Measurements from ENCODE around the gene ARSG.

ARSG gene

GRCh38 chr17:68398691-68399637 lies 107.7 kb downstream of the ARSG start:
- Histone ChIP-seq H4K20me1 (ENCODE audit: control insufficient read depth, insufficient read depth, low read depth, low read length) (no peaks in the 10 kb centered on the region), H3K36me3 (ENCODE audit: control insufficient read depth, low read length) (no peaks in the 10 kb centered on the region), H3K4me2 (ENCODE audit: low read length) (peak overlapping the region; percentile 50), H3K27ac (ENCODE audit: low read depth, low read length) (no peak overlapping the region), H3K9me3 (ENCODE audit: control insufficient read depth, insufficient read depth, low read length) (no peaks in the 10 kb centered on the region), H3K9me2 (replicated peaks; ENCODE audit: control insufficient read depth, low read length) (no peaks in the 10 kb centered on the region), H3K4me1 (ENCODE audit: control insufficient read depth, low read length) (peaks cover 20% of the 10 kb centered on the region), H3F3A (ENCODE audit: control insufficient read depth, insufficient read depth) (no peaks in the 10 kb centered on the region), H3K79me2 (ENCODE audit: control insufficient read depth, low read length) (no peaks in the 10 kb centered on the region), H3K4me3 (ENCODE audit: low read length) (peak overlapping the region; percentile 23; the same call in 1 of the 2 replicates), H3K27me3 (ENCODE audit: control insufficient read depth, low read length) (no peaks in the 10 kb centered on the region)
- no peak for TF ChIP-seq EZH2phosphoT487 (IDR thresholded peaks at IDR 0.05; ENCODE audit: borderline replicate concordance, low read length)
- TF ChIP-seq, protein P1, sequence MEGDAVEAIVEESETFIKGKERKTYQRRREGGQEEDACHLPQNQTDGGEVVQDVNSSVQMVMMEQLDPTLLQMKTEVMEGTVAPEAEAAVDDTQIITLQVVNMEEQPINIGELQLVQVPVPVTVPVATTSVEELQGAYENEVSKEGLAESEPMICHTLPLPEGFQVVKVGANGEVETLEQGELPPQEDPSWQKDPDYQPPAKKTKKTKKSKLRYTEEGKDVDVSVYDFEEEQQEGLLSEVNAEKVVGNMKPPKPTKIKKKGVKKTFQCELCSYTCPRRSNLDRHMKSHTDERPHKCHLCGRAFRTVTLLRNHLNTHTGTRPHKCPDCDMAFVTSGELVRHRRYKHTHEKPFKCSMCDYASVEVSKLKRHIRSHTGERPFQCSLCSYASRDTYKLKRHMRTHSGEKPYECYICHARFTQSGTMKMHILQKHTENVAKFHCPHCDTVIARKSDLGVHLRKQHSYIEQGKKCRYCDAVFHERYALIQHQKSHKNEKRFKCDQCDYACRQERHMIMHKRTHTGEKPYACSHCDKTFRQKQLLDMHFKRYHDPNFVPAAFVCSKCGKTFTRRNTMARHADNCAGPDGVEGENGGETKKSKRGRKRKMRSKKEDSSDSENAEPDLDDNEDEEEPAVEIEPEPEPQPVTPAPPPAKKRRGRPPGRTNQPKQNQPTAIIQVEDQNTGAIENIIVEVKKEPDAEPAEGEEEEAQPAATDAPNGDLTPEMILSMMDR (IDR thresholded peaks at IDR 0.05; ENCODE audit: low read depth, low read length, poor library complexity, severe bottlenecking), result peak; percentile 84

DNA sequence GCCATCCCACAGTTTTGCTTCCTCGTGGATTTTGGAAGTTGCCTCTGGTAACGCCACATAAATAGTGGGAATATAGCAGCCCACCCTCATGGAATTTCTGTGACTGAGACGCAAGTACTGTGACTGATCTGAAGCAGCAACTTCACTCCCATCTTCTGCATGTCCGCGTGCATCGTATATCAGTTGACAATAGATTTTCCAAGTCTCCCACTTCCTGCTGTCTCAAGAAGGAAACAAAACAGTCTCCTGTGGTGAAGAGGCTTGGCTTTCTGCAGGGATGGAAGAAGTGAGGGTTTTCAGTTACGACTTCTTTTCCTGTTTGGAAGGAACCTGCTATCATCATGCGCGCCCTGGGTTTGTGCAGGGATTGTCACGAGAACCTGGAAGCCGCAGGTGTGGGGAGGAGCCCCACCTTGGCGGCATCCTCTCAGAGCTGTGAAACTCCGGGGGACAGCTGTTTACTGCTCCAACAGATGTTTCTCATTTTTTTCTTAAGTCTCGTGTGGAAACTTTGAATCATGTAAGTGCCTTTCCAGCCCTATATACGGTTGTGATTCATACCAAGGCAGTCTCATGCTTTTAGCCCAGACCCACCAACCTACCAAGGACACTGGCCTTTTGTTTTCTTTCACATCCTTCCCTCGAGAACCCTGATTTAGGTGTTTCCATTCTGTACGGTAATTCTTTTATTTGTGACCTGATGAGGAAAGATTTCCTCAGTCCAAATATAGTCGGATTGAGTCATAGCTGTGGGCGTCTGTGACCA lies 108.5 kb downstream of the ARSG start:
- Histone ChIP-seq H4K20me1 (ENCODE audit: control insufficient read depth, insufficient read depth, low read depth, low read length) (no peaks in the 10 kb centered on the region), H3F3A (ENCODE audit: control insufficient read depth, insufficient read depth) (no peaks in the 10 kb centered on the region), H3K4me2 (ENCODE audit: low read length) (no peak overlapping the region), H3K9me3 (ENCODE audit: control insufficient read depth, insufficient read depth, low read length) (no peaks in the 10 kb centered on the region), H3K4me3 (ENCODE audit: low read length) (no peak overlapping the region), H3K79me2 (ENCODE audit: control insufficient read depth, low read length) (no peaks in the 10 kb centered on the region), H3K9me2 (replicated peaks; ENCODE audit: control insufficient read depth, low read length) (no peaks in the 10 kb centered on the region), H3K27me3 (ENCODE audit: control insufficient read depth, low read length) (no peaks in the 10 kb centered on the region), H3K4me1 (ENCODE audit: control insufficient read depth, low read length) (peaks cover 20% of the 10 kb centered on the region), H3K36me3 (ENCODE audit: control insufficient read depth, low read length) (no peaks in the 10 kb centered on the region), H3K27ac (ENCODE audit: low read depth, low read length) (no peak overlapping the region)
- TF ChIP-seq, protein P1 (IDR thresholded peaks at IDR 0.05; ENCODE audit: low read depth, low read length, poor library complexity, severe bottlenecking), result no peak
- no peak for TF ChIP-seq EZH2phosphoT487 (IDR thresholded peaks at IDR 0.05; ENCODE audit: borderline replicate concordance, low read length)

- Histone ChIP-seq H3K79me2 (ENCODE audit: control insufficient read depth, low read length) (no peaks in the 10 kb centered on the region), H3K9me3 (ENCODE audit: control insufficient read depth, insufficient read depth, low read length) (no peaks in the 10 kb centered on the region), H4K20me1 (ENCODE audit: control insufficient read depth, insufficient read depth, low read depth, low read length) (no peaks in the 10 kb centered on the region), H3K27ac (ENCODE audit: low read depth, low read length) (no peak overlapping the region), H3K9me2 (replicated peaks; ENCODE audit: control insufficient read depth, low read length) (no peaks in the 10 kb centered on the region), H3K4me3 (ENCODE audit: low read length) (no peak overlapping the region), H3K27me3 (ENCODE audit: control insufficient read depth, low read length) (no peaks in the 10 kb centered on the region), H3K36me3 (ENCODE audit: control insufficient read depth, low read length) (no peaks in the 10 kb centered on the region), H3K4me2 (ENCODE audit: low read length) (no peak overlapping the region), H3K4me1 (ENCODE audit: control insufficient read depth, low read length) (peaks cover 20% of the 10 kb centered on the region), H3F3A (ENCODE audit: control insufficient read depth, insufficient read depth) (no peaks in the 10 kb centered on the region)
- TF ChIP-seq EZH2phosphoT487 (IDR thresholded peaks at IDR 0.05; ENCODE audit: borderline replicate concordance, low read length), result no peak
- TF ChIP-seq, protein P1 (IDR thresholded peaks at IDR 0.05; ENCODE audit: low read depth, low read length, poor library complexity, severe bottlenecking), result no peak
Observed at GRCh38 chr17:68400404-68400735, 109.1 kb downstream of the ARSG start.
